Endothelial cell of umbilical vein (primary cell): Measurements from ENCODE around the gene ACTR8. TPM values are rescaled to one million over a fixed set of nuclear protein-coding genes. Genes with fewer than 3 reads are reported as not detected.

Experiments used
- BruUV-seq: library from RNA; stranded (reverse); fragments of 400-500 nt; replicated peaks from 2 replicates; lab custom pipeline; 2021; lab: Mats Ljungman, UMichigan
- CTCF ChIA-PET: fragments of 300-600, 350-600 bp; sonication (Branson Sonifier 250); formaldehyde crosslinking; loops from one replicate; lab custom pipeline; 2021; ENCODE audit warnings: antibody characterized with exemption, inconsistent platforms; lab: Charles Lee
- POLR2A ChIA-PET: fragments of 300-600, 350-600 bp; sonication (Branson Sonifier 250); formaldehyde crosslinking; loops from one replicate; lab custom pipeline; 2021; ENCODE audit warnings: antibody characterized with exemption, inconsistent platforms; lab: Charles Lee
- DNase-seq: peaks from one replicate; pipeline ENCODE4 v3.0.0-alpha.2; 2011; ENCODE audit warnings: low read depth, low spot score
- FAIRE-seq: peaks from 2 replicates; lab custom pipeline; 2011; peaks lifted over from hg19 to GRCh38; lab: Jason Lieb, UNC
- H2AFZ ChIP-seq: 2 replicates; pipeline ENCODE4 v1.6.0; 2012; ENCODE audit warnings: low read depth, low read length, control low read depth, inconsistent platforms
- H3K27ac ChIP-seq: 2 replicates; pipeline ENCODE4 v1.5.1; 2011; ENCODE audit warnings: low read depth, mild to moderate bottlenecking, control low read depth, low read length, moderate library complexity; ENCODE audit not compliant: insufficient read depth
- H3K27me3 ChIP-seq, 2 experiments: 2 replicates each; pipeline versions ENCODE4 v1.6.0 to v1.6.1; 2011; ENCODE audit warnings: low read length in 2 of 2, mixed read lengths in 1 of 2; ENCODE audit not compliant: control insufficient read depth in 2 of 2, insufficient read depth in 2 of 2
- H3K36me3 ChIP-seq, 2 experiments: 2 replicates in 1 of 2; 3 replicates in 1 of 2; pipeline ENCODE4 v1.5.1; 2011; ENCODE audit warnings: low read length in 2 of 2, mild to moderate bottlenecking in 1 of 2, moderate library complexity in 1 of 2; ENCODE audit not compliant: control insufficient read depth in 2 of 2, insufficient read depth in 2 of 2; ENCODE audit errors: extremely low read depth in 1 of 2
- H3K4me1 ChIP-seq: 3 replicates; pipeline ENCODE4 v1.5.1; 2011; ENCODE audit warnings: mild to moderate bottlenecking, low read length; ENCODE audit not compliant: control insufficient read depth, insufficient read depth; ENCODE audit errors: extremely low read depth
- H3K4me2 ChIP-seq: 2 replicates; pipeline ENCODE4 v1.6.1; 2011; ENCODE audit warnings: low read length, control low read depth, mixed read lengths; ENCODE audit not compliant: insufficient read depth
- H3K4me3 ChIP-seq, 3 experiments: fragments of 200-600 bp in 1 of 3; sonication (generic), shearing (Covaris generic) in 1 of 3; replicated peaks in 1 of 3; 2 replicates each; pipeline ENCODE4 v1.5.1; 2011 to 2016; ENCODE audit warnings: control low read depth in 3 of 3, low read length in 3 of 3, mild to moderate bottlenecking in 2 of 3, inconsistent platforms in 1 of 3, low read depth in 1 of 3, moderate library complexity in 1 of 3; ENCODE audit not compliant: insufficient read depth in 1 of 3
- H3K79me2 ChIP-seq: 2 replicates; pipeline ENCODE4 v1.6.0; 2012; ENCODE audit warnings: low read length, inconsistent platforms; ENCODE audit not compliant: control insufficient read depth, insufficient read depth
- H3K9ac ChIP-seq: replicated peaks from 2 replicates; pipeline ENCODE3; 2011; ENCODE audit warnings: low read length, control low read depth; ENCODE audit not compliant: insufficient read depth; ENCODE audit errors: extremely low read depth
- H3K9me1 ChIP-seq: replicated peaks from 3 replicates; pipeline ENCODE4 v1.6.0; 2011; ENCODE audit warnings: mild to moderate bottlenecking, low read length; ENCODE audit not compliant: control insufficient read depth, insufficient read depth; ENCODE audit errors: extremely low read depth
- H3K9me3 ChIP-seq: replicated peaks from 2 replicates; pipeline ENCODE4 v1.5.1; 2012; ENCODE audit warnings: low read length, inconsistent platforms; ENCODE audit not compliant: control insufficient read depth, insufficient read depth
- H4K20me1 ChIP-seq: replicated peaks from 2 replicates; pipeline ENCODE3; 2011; ENCODE audit warnings: mild to moderate bottlenecking, low read length; ENCODE audit not compliant: control insufficient read depth, insufficient read depth; ENCODE audit errors: extremely low read depth
- EZH2 ChIP-seq: IDR thresholded peaks from 2 replicates; pipeline ENCODE4 v1.6.1; 2012; ENCODE audit warnings: borderline replicate concordance, low read depth, mild to moderate bottlenecking, moderate library complexity, low read length, inconsistent platforms; ENCODE audit not compliant: severe bottlenecking
- FOS ChIP-seq: IDR thresholded peaks from 2 replicates; pipeline ENCODE4 v1.6.1; 2011; ENCODE audit warnings: mild to moderate bottlenecking, low read length, moderate library complexity, borderline replicate concordance; ENCODE audit not compliant: insufficient read depth
- GATA2 ChIP-seq: IDR thresholded peaks from 2 replicates; pipeline ENCODE4 v1.7.0; 2011; ENCODE audit warnings: low read depth, mild to moderate bottlenecking, moderate library complexity, mixed read lengths, low read length; ENCODE audit not compliant: insufficient read length, insufficient read depth
- JUN ChIP-seq: IDR thresholded peaks from 2 replicates; pipeline ENCODE4 v1.6.1; 2011; ENCODE audit warnings: borderline replicate concordance, low read depth; ENCODE audit not compliant: insufficient read length, insufficient read depth
- MAX ChIP-seq: IDR thresholded peaks from 2 replicates; pipeline ENCODE4 v1.6.1; 2011; ENCODE audit not compliant: insufficient read depth, insufficient read length
- MYC ChIP-seq: IDR thresholded peaks from one replicate; pipeline ENCODE4 v1.6.1; 2011; ENCODE audit warnings: mild to moderate bottlenecking, low read depth, low read length
- POLR2A ChIP-seq: IDR thresholded peaks from 2 replicates; pipeline ENCODE4 v1.6.1; 2012; ENCODE audit warnings: low read depth, mild to moderate bottlenecking, control low read depth, low read length
- POLR2AphosphoS5 ChIP-seq: IDR thresholded peaks from 2 replicates; pipeline ENCODE4 v1.6.1; 2012; ENCODE audit warnings: low read depth, mild to moderate bottlenecking, control low read depth, low read length, moderate library complexity; ENCODE audit not compliant: insufficient read depth
- dilution Hi-C: fragments of 300-500 bp; cut with MboI; formaldehyde crosslinking; loops from one replicate; pipeline ENCODE4 v1.15.0; 2019; ENCODE audit warnings: low sequenced_read_pairs; ENCODE audit not compliant: extremely low pct_ligation_motif_present
- intact Hi-C: fragments of 100-400 bp; cut with micrococcal nuclease; formaldehyde crosslinking; loops from one replicate; pipeline ENCODE4 v1.10.0; 2022
- polyA plus RNA-seq, 4 experiments: library from polyadenylated mRNA; depleted of rRNA in 3 of 4; stranded (reverse) in 3 of 4; unstranded in 1 of 4; fragments of >200 nt; gene quantifications; 2 replicates each; pipeline versions ENCODE4 v1.2.1 to v1.2.3, GENCODE V29; 2011 to 2012; ENCODE audit warnings: missing spikeins in 1 of 4
- total RNA-seq: library from RNA; stranded (reverse); gene quantifications from 2 replicates; pipeline ENCODE4 v1.2.3, GENCODE V29; 2021
- TF ChIP-seq, protein P1 (sequence below), 2 donors: IDR thresholded peaks; 1 replicate in 1 of 2; 2 replicates in 1 of 2; pipeline ENCODE4 v1.5.1; 2011; ENCODE audit warnings: low read length in 2 of 2, mild to moderate bottlenecking in 2 of 2, moderate library complexity in 2 of 2, control low read depth in 1 of 2, inconsistent platforms in 1 of 2, low read depth in 1 of 2; ENCODE audit not compliant: insufficient read depth in 1 of 2; ENCODE audit errors: extremely low read depth in 1 of 2

Gene ACTR8
- total and polyA plus RNA-seq, 2 donors (not counting 3 experiments of a cell fraction or from before 2014, with no cell fraction given): 14.4 to 42.0 TPM

GRCh38 chr3:53835257-53835656, 46.7 kb downstream of the ACTR8 start:
- no peak overlapping the region for H3K9ac ChIP-seq
- no peak overlapping the region for H3K27ac ChIP-seq
- ChIA-PET CTCF (no interaction called here), POLR2A (no interaction called here)
- H3K79me2 ChIP-seq: no peaks in the 10 kb centered on the region
- no peaks in the 10 kb centered on the region for H3K27me3 ChIP-seq
- H3K4me1 ChIP-seq: no peaks in the 10 kb centered on the region
- no peaks in the 10 kb centered on the region for H3K9me1 ChIP-seq
- no TSS peak for BruUV-seq
- intact Hi-C loops: no loop called here
- no peak overlapping the region for H2AFZ ChIP-seq
- no peaks in the 10 kb centered on the region for H4K20me1 ChIP-seq
- no peak overlapping the region for H3K4me2 ChIP-seq
- no peaks in the 10 kb centered on the region for H3K9me3 ChIP-seq
- DNase-seq (no peak), FAIRE-seq (no peak)
- dilution Hi-C loops: no loop called here
- TF ChIP-seq MYC (no peak), JUN (no peak), POLR2A (no peak), POLR2AphosphoS5 (no peak), GATA2 (no peak), EZH2 (no peak), FOS (no peak), MAX (no peak)
- TF ChIP-seq, protein P1, sequence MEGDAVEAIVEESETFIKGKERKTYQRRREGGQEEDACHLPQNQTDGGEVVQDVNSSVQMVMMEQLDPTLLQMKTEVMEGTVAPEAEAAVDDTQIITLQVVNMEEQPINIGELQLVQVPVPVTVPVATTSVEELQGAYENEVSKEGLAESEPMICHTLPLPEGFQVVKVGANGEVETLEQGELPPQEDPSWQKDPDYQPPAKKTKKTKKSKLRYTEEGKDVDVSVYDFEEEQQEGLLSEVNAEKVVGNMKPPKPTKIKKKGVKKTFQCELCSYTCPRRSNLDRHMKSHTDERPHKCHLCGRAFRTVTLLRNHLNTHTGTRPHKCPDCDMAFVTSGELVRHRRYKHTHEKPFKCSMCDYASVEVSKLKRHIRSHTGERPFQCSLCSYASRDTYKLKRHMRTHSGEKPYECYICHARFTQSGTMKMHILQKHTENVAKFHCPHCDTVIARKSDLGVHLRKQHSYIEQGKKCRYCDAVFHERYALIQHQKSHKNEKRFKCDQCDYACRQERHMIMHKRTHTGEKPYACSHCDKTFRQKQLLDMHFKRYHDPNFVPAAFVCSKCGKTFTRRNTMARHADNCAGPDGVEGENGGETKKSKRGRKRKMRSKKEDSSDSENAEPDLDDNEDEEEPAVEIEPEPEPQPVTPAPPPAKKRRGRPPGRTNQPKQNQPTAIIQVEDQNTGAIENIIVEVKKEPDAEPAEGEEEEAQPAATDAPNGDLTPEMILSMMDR (IDR thresholded peaks at IDR 0.05; ENCODE audit: extremely low read depth in 1 of 2, insufficient read depth in 1 of 2, low read depth in 1 of 2, low read length in 2 of 2): no peak
- no peak overlapping the region for H3K4me3 ChIP-seq
- H3K36me3 ChIP-seq: no peaks in the 10 kb centered on the region
